HG03558 (cell line): ENCODE results near the gene CRTAC1.

Experiments
- ATAC-seq: cut with Tn5 transposase; IDR thresholded peaks from one replicate; pipeline ENCODE4 v1.9.1; 2021; ENCODE audit warnings: moderate number of reproducible peaks; ENCODE audit not compliant: unreplicated experiment; ENCODE audit errors: extremely low read depth

CRTAC1 gene

DNA sequence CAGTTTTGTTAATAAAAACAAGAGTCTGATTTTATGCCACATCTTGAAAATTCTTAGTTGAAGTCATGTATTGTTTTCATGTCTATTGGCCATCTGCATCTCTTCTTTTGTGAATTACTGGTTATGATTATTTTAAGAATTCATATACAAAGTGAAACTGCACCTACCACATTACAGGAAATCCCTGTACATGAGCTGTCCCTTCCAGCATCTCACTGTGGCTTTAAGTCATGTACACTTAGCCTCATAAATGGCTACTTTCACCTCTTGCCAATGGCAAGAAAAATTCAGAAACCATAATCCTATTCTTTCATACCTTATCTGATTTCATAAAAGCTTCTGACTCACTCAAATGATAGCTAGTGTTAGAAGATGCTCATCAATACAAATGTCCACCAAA, 48.6 kb downstream of the CRTAC1 start:
- ATAC-seq: no peak

DNA sequence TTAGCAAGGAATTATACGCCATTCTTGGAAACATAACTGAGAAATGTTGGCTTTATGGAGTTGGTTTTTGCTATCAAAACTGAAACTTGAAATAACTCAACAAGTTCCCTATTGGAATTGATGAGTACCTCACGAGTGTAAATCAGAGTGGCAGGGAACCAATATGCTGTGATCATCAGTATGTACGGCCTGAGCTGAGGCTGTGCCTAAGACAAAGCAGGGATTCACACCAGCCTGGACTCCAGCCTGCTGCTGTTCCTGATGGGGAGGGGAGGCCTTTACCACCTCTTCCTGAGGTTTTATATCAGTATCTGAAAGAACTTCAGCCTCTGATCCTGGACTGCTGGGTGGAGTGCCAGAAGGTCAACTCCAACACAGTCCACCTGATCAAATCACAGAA, 52.7 kb downstream of the CRTAC1 start:
- ATAC-seq: no peak

DNA sequence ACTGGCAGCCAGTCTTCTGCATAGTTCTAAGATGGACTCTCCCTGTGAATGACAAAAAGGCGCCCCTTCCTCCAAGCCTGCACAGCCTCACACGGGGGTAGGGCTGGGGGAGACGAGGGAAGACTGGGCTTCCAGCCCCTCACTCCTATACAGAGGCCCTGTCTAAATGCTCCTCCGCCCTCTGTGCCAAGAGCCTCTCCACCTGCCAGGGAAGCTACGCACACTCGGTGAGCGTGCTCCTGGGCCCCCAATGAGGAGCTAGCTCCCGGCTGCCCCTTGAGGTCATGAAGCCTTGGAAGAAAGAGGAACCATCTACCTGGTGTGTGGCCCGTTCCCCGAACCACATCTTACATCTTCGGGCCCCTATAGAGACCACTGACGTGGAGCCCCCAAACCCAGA, 54.8 kb downstream of the CRTAC1 start:
- no peak for ATAC-seq

DNA sequence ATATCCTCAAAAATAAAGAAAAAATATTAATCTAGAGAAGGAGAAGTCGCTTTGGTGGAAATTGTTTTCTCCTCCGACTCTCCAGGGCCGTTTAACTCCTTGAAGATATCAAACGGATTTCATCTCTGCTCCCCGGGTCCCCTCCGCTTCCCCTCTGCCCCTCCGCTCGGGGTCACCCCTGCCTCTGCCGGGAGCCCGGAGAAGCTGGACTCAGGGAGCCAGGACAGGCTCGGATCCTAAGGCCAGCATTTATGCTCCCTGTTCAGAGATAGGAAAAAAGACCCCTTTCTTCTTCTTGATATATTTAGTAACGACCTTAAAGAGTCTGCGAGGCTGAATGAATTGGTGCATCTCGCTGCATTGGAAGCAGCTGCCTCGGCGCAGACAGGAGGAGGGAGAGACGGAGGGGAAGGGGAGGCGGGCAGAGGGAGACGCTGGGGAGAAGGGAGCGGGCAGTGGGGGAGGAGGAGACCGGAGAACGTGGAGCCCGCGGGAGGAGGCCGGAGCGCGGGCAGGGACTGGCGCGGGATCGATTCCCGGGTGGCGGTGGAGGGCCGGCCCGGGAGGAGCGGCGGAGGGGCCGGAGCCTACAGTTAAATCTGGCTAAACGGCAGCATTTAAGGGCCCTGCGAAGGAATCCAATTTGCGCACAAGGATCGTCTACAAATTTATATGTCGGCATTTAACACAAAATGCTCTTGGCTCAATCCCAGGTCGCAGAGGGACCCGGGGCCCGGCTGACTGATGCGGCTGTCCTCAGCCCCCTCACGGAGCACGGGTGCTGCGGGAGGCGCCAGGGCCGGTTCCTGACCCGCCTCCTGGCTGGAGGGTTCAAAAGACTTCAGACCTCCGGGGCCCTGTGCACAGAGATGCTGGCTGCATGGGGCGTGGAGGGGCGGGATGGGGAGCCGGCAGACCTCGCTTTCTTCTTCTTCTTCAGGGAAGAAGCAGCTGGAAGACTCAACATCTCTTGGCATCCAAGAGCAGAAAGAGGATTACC, 55.6 kb downstream of the CRTAC1 start:
- ATAC-seq: no peak

DNA sequence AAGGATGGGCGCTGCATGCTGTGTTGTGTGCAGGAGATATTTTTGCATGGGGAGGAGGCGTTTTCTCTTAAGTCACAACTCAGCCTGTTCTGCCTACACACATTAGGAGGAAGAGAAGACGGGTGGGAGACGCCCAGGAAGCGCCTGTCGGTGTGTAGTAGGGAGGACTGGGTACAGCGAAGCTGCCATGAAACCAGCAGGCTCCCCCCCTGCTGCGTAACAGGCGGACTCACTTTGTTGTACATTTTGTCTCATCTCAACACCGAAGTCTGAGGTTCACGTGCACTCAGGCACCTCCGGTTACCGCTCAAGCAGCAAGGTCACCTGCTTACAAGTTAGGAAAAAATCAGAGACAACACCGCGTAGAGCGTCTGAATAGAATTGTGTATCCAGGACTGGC, 56.3 kb downstream of the CRTAC1 start:
- no peak for ATAC-seq

DNA sequence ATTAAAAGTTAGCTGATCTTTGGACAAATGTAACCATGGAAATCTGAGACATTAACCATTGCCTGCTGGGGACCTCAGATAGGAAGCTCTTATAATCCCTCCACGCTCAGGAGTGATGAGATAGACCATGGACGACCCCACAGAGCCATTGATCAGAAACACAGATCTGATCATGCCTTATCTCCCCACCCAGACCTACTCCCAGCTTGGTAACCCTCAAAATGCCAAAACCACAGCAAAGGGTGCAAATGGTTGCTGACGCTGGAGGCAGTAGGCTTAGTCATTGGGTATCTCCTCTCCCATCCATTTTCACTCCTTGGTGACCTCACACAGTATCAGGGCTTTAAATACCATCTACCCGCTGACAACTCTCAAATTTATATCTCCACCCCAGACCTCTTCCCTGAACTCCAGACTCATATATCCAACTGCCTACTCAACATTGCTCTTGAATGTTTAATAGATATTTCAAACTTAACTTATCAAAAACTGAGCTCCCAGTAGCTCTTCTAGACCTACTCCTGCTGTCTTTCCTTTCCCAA, 60.8 kb downstream of the CRTAC1 start:
- ATAC-seq: no peak

DNA sequence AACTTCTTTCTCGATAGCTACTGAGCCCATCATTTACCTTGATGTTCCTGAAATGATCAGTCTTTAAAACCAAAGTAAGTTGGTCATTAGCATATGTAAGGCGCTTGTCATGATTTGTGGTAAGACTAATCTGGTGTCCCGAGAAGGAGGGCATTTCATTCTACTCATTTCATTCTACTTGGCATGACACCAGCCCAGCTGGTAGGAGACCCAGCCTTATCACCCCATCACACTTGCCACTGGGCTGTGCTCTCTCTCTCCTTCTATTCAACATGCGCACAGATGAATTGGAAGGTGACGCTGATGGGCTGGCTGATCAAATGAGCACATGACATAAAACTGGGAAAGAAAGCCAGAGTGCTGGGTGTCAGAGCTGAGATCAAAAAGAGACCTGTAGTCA, 65.7 kb downstream of the CRTAC1 start:
- no peak for ATAC-seq

DNA sequence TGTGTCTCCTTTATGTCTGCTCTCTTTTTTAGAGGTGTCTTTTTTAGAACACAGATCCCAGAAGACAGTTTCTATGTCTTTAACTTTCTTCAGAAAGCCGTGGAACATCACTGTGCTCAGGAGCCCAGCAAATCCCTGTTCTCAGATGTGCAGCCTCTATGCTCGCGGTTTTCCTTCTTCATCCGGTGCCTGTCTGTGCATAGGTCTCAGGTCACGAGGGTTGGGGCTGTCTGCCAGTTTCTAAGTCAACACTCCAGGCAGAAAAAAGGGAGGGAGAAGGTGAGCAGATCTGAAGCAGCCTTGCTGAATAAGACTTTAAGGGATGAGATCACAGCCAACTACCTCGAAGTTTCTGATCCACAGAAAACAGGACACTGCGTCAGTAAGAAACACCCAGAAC, 68.5 kb downstream of the CRTAC1 start:
- ATAC-seq: no peak

DNA sequence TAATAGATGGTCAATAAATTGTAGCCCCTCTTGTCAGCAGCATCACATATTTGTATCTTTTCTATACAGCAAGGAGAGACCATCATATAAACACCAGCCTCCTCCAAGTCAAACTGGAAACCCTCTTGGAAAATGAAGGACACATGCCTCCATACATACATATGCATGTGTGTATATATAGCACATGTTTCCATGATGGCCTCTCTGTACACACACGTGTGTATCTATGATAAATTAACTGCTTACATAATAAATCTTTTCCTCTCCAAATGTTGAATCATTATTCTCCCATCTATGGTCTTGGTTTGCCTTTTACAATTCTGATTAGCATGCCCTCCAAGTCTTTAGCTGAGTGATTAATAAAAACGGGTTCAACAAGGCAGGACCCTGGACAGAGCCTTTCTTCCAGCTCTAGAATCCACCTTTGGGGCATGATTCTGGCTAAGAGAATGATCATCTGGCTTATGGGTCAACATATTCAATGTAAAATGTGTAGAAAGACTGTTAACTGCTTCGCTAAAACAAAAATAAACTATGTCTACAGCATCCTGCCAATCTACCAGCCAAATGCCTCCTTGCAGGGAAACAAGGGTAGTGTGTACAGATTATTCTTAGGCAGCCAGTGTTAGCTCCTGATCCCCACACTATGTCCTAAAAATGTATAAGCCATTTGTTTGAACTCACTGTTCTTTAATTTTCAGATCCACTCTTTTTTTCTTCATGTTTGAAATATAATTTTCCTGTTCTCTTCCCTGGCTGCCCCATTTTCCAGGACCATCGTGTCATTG, 70.0 kb downstream of the CRTAC1 start:
- ATAC-seq: no peak

DNA sequence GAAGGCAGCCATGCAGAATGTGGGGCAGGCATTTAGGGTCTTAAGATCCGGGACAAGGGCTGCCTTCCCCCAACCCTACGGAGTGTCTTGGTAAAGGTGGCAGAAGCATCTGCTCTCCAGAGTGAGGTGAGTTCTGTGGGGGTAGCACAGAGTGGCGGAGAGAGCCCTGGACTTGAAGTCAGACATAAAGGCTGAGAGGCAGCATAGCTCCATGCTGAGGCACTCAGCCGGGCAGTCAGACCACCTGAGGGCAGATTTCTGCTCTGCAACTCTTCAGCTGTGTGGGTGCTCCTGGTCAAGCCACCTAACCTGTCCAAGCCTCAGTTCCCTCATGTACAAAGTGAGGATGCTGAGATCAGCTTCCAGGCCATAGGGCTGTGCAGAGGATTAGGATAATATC, 81.0 kb downstream of the CRTAC1 start:
- no peak for ATAC-seq

DNA sequence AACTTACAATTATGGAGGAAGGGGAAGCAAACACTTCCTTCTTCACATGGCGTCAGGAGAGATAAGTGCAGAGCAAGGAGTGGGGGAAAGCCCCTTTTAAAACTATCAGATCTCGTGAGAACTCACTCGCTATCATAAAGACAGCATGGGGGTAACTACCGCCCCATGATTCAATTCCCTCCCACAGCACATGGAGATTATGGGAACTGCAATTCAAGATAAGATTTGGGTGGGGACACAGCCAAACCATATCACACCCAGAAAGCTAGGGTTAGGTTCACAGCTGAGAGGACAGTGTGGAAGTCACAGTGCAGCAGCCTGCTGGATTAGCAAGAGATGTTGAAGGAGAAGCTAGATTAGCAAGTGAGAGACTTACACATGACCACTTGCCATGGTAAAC, 81.6 kb downstream of the CRTAC1 start:
- ATAC-seq: no peak

DNA sequence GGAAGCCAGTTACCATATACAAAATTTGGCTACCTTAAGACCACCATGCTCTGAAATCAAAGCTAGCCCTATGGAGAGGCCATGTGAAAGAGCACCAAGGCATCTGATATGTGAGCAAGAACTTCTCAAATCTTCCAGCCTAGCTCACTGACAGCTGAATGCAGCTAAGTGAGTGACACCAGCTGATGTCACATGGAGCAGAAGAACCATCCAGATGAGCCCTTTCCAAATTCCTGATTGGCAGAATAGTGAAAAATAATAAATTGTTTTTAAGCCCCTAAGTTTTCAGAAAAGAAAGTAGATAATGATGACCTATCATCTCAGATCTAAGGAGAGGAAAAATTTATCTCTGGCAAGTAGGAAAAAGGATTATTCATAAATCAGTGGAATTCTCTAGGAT, 85.6 kb downstream of the CRTAC1 start:
- ATAC-seq: no peak

DNA sequence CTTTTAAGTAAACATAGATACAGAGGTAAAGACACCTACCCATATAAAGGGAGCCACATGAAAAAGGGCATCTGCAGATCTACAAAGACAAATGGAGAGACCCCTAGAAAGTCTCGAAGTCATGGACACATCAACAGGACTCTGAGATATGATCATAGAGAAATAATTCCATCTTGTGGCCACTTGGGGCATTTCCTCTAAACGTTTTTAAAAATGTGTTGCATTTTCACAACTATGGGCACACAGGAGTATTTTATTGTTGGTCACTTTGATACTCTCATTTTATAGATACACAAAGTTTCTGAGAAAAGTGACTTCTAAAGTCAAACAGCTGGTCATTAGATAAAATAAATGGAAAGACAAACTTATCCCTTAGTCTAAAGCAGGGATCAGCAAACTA, 87.1 kb downstream of the CRTAC1 start:
- ATAC-seq: no peak

DNA sequence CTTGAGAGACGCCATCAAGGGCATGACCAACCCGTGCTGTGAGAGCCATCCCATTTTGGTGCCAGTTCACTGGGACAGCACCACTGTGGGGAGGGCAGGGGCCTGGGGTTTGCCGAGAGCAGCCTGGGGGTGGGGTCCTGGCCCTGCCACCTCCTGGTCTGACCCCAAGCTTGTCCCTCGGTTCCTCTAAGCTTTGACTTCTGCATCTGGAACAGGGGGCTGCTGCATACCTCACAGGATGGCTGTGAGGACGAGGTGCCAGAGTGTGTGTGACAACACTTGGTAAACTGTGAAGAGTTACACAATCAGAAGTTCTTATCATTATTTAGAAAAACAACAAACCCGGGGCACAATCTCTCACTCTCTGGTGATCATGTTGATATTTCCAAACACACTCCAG, 89.9 kb downstream of the CRTAC1 start:
- no peak for ATAC-seq

DNA sequence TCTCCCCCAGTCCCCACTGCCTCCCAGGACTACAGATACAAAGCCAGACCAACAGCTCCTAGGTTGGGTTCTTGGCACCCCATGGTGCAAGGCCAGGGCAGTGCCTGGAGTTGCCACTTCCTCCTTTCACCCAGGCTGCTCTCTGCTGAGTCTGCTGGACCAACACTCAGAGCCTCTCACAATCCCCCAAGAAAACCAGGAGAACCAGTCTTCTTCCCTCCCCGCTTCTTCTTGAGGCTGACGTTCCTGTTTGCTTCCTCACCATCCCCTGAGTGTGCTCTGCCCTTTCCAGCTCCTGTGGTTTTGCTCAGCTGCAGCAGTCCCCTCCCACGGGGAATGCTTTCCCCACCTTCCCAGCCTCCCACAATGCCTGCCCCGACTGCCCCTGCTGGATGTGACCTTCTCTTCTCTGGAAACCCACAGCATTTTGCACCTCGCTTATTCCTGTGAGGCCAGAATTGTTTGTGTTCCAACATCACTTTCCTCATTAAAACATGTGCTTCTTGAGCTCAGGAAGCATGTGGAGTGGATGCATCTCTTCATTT, 90.9 kb downstream of the CRTAC1 start:
- ATAC-seq: no peak

DNA sequence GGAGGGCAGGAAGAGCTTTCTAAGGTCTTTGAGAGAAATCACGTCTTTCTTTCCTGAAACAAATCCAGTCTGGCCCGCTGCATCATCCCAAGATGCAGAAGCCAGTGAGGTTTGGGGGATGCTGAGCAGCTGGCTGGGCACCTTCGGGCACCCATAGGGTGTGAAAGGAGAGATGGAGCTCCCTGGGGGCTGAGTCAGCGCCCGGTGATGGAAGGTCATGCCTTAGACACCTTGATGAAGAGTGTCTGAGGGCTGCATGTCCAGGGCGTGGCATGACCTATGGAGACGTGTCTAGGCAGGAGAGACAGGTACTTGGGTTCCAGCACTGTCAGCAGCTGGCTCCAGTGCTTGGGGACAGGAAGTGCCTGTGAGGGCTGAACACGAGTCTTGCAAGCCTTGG, 92.5 kb downstream of the CRTAC1 start:
- ATAC-seq: no peak

DNA sequence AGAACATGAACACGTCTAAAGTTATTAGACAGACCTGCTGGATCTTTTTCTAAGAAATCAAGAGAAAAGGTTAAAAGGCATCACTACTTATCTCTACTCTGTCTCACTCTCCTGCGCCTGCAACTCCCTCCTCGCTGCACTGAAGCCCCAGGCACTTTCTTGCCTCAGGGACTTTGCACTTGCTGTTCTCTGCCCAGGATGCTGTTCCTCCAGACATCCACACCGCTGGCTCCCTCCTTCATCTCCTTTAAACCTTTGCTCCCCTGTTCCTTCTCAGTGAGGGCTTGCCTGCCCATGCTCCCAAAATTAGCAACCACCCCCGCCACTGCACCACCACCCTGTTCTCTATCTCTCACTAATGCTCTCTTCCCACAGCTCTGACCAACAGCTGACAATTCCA, 93.4 kb downstream of the CRTAC1 start:
- no peak for ATAC-seq

DNA sequence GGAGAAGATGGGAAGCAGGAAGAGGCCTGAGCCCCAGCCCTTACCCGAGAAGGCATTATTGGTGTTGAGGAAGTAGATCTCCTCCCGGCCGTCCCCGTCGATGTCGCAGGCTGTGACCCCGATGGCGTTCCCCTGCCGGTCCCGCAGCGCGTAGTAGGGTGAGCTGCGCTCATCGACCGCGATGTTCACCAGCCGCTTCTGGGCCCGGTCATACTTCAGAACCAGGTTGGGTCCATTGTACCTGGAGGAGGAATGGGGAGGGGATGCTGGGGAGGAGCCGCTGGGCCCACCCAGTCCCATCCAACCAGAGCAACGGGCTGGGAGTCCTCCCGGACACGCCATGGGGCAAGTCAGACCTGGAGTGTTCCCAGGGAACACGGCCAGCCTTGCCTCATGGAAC, 94.3 kb downstream of the CRTAC1 start:
- ATAC-seq: no peak

DNA sequence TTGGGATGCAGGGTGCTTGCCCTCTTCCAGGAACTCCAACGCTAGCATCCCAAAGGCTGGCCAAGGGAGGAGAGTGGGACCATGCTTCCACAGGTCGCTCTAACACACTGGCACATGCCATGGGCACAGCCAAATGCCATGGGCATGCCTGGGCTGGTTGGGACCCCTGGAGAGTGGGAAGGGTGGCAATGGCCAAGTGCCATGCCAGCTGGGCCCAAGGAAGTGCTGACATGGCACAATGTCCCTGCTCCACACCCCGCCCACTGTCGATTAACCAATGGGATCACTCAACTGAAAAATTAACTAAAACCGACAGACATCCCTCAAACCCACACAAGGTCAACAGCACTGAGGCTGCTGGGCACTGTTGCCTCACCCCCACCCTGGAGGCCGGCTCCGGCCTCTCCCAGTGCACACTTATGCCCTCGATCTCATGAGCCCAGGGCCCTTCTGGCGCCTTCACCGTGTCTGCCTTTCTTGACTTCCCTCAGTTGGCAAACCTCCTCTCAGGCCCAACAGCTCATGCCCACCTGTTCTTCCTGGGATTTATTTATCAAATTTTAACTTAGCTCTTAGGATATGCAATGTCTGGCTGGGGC, 97.4 kb downstream of the CRTAC1 start:
- no peak for ATAC-seq

DNA sequence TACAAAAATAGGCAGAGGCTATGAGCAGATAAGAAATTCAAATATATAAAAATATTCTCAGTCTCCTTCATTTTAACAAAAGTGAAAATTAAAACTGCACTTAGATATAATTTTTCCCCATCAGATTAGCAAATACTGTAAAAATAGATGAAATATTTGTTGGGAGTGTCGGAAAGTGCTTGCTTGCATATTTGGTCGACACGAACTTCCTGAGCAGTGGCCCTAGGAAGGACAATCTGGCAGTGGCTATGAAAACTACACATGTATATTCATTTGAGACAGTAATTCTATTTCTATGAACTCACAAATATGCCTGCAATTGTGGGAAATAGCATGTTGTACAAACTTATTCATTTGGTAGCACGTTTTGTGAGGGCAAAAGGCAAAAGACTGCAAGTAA, 99.4 kb downstream of the CRTAC1 start:
- ATAC-seq: no peak

DNA sequence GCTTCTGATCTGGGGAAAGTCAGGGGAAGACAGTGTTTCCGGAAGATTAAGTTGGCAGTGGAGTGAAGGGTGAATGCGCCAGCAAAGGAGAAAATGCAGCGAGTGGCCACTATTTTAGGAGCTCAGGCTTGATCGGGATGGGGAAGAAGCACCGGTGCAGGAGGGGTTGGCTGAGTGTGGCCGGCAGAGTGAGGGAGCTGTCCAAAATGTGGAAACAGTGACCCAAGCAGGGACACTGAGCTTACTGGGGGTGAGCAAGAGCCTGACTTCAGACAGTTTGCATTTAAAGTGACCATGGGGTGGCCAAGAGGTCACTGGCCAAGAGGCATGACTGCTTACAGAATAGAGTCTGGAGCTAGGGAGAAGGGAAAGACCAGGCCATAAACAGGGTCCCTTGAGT, 101.5 kb downstream of the CRTAC1 start:
- ATAC-seq: no peak
